Esophagus squamous epithelium (tissue), 4 donors: ENCODE data around the gene JARID2.

ENCODE experiments used
- CTCF ChIP-seq, 6 experiments: fragments of 450-650 bp in 4 of 6; fragments of 200-600 bp in 2 of 6; sonication (generic) in 2 of 6; IDR thresholded peaks; one replicate each; pipeline ENCODE4 v1.5.1; 2016 to 2019; ENCODE audit warnings: antibody characterized with exemption in 6 of 6, mild to moderate bottlenecking in 4 of 6, moderate library complexity in 4 of 6
- POLR2A ChIP-seq, 4 donors: fragments of 450-650 bp; IDR thresholded peaks; one replicate each; pipeline ENCODE4 v1.6.1; 2017; ENCODE audit warnings: antibody characterized with exemption in 4 of 4, mild to moderate bottlenecking in 4 of 4, moderate library complexity in 3 of 4

- TF ChIP-seq CTCF (IDR thresholded peaks at IDR 0.05) (no peak), POLR2A (IDR thresholded peaks at IDR 0.05) (no peak)
Measured at GRCh38 chr6:15521582-15521981, 275.7 kb downstream of the JARID2 start.
